ENCODE data around the gene RNU6-7.

Gene RNU6-7

GRCh38 chr14:32211068-32211404 is 9.2 kb downstream of the RNU6-7 start:
- DNase-seq (ENCODE audit: low read depth), result no peak
- H3K4me3 ChIP-seq (ENCODE audit: low read depth, low read length), result no peak overlapping the region
- no peak for TF ChIP-seq CTCF (conservative IDR thresholded peaks at IDR 0.05; ENCODE audit: low read depth, low read length)

GRCh38 chr14:32212833-32213232 is 11.0 kb downstream of the RNU6-7 start:
- DNase-seq (ENCODE audit: low read depth), result no peak
- no peak overlapping the region for H3K4me3 ChIP-seq (ENCODE audit: low read depth, low read length)
- TF ChIP-seq CTCF (conservative IDR thresholded peaks at IDR 0.05; ENCODE audit: low read depth, low read length), result no peak

GRCh38 chr14:32217301-32217700 is 15.5 kb downstream of the RNU6-7 start:
- DNase-seq (ENCODE audit: low read depth), result no peak
- TF ChIP-seq CTCF (conservative IDR thresholded peaks at IDR 0.05; ENCODE audit: low read depth, low read length), result no peak
- no peak overlapping the region for H3K4me3 ChIP-seq (ENCODE audit: low read depth, low read length)

DNA sequence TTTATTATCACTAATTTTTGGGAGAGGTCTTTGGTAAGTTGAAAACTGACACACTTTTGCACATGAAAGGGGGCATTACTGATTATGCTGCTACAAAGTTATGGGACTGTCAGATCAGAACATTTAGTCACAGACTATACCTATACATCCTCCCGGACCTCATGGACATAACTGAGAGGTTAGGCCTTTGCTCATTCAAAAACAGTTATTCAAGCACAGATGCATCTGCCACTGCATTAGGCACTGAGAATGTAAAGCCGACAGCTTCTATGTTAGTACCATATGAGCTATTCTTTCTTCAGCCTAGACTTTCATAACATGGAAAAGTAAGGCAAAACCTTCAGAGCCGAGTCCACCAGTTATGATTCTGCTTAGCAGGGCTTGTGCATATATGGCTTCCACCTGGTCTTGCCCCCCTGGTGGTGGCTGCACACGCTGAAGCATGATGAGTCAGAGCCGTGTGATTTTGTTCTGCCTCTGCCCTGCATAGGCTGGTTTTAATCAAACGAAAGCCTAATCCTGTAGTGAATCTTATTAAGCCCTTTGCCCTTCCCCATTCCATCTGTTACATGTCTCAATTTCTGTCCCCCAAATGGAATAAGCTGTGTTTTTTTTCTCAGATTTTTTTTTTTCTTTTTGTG is 23.0 kb downstream of the RNU6-7 start:
- TF ChIP-seq CTCF (conservative IDR thresholded peaks at IDR 0.05; ENCODE audit: low read depth, low read length), result peak; percentile 76
- H3K4me3 ChIP-seq (ENCODE audit: low read depth, low read length), result no peak overlapping the region
- peak; percentile 90 for DNase-seq (ENCODE audit: low read depth)

- DNase-seq (ENCODE audit: low read depth), result no peak
- TF ChIP-seq CTCF (conservative IDR thresholded peaks at IDR 0.05; ENCODE audit: low read depth, low read length), result no peak
- no peak overlapping the region for H3K4me3 ChIP-seq (ENCODE audit: low read depth, low read length)
Observed at GRCh38 chr14:32225378-32225920, 23.6 kb downstream of the RNU6-7 start.

DNA sequence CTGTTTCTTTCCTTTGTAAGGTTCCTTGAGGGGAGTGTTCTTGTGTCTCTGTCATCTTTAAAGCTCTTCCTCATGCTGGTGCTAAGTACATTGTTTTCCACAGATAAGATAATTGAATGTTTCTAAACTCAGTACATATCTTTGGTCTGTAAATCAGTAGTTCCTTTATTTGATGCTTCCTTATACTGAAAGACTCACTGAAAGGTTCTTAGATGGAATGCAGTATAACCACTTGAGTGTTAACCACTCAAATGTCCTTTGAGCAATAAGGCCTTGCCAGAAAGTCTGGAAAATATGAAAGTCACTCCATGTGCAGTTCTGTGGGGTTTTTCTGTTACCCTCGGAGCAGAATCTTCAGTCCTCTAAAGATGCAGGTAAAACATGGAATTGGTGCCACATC is 24.2 kb downstream of the RNU6-7 start:
- no peak for TF ChIP-seq CTCF (conservative IDR thresholded peaks at IDR 0.05; ENCODE audit: low read depth, low read length)
- DNase-seq (ENCODE audit: low read depth), result peak; percentile 27
- H3K4me3 ChIP-seq (ENCODE audit: low read depth, low read length), result no peak overlapping the region

- peak; percentile 6 for TF ChIP-seq CTCF (conservative IDR thresholded peaks at IDR 0.05; ENCODE audit: low read depth, low read length)
- H3K4me3 ChIP-seq (ENCODE audit: low read depth, low read length), result no peak overlapping the region
- DNase-seq (ENCODE audit: low read depth), result peak; percentile 32
Observed at GRCh38 chr14:32230181-32230580, 28.3 kb downstream of the RNU6-7 start.

All from choroid plexus epithelial cell (primary cell).